ENCODE measurements around the gene MTO1. TPM values are rescaled to one million over a fixed set of nuclear protein-coding genes. Genes with fewer than 3 reads are reported as not detected.
"Not testable (repeated sequence)": the region's sequence is repeated elsewhere in the genome, so short reads cannot be mapped to it uniquely, and the experiment has no call there.

MTO1 gene
- total RNA-seq, 4 donors from 2014 or later: 22.6 to 29.6 (median 25.1) TPM

- no peak for DNase-seq (ENCODE audit: low spot score in 2 of 2)
- intact Hi-C loops (cut with DNase I; ENCODE audit: low total_unique reads): no loop called here
- 91 to 93% methylated on average over 3 of the region's 3 CpGs for WGBS, 2 donors
- H3K4me3 ChIP-seq (ENCODE audit: low read depth, poor library complexity, severe bottlenecking): no peak overlapping the region
- TF ChIP-seq POLR2A (IDR thresholded peaks at IDR 0.05) (no peak), CTCF (IDR thresholded peaks at IDR 0.05) (no peak)
Observed at GRCh38 chr6:73443555-73443954, 18.0 kb upstream of the MTO1 start.

- DNase-seq (ENCODE audit: low spot score in 2 of 2): peak in 1 of 2 donors; percentile 88
- WGBS, 2 donors: 0 to 1% methylated on average over 44 to 55 of the region's 79 CpGs
- peak overlapping the region; percentile 79 for H3K4me3 ChIP-seq (ENCODE audit: low read depth, poor library complexity, severe bottlenecking)
- TF ChIP-seq CTCF (IDR thresholded peaks at IDR 0.05) (no peak), POLR2A (IDR thresholded peaks at IDR 0.05) (no peak)
- intact Hi-C loops (cut with DNase I; ENCODE audit: low total_unique reads): no loop called here
Observed at GRCh38 chr6:73451223-73452106, 10.1 kb upstream of the MTO1 start.

- intact Hi-C loops (cut with DNase I; ENCODE audit: low total_unique reads): no loop called here
- WGBS, 2 donors: 0 to 1% methylated on average over 12 to 19 of the region's 23 CpGs
- H3K4me3 ChIP-seq (ENCODE audit: low read depth, poor library complexity, severe bottlenecking): peak within 1 kb of the TSS; percentile 79
- peak; percentile 69 to 94 for DNase-seq (ENCODE audit: low spot score in 2 of 2)
- TF ChIP-seq POLR2A (IDR thresholded peaks at IDR 0.05): peak in 1 of 2 donors; percentile 16
- TF ChIP-seq CTCF (IDR thresholded peaks at IDR 0.05): no peak
Observed at GRCh38 chr6:73452107-73452461, 9.5 kb upstream of the MTO1 start, which contains the start of gene CGAS. TSS of gene CGAS (minus strand) at chr6:73452297. CDS start at chr6:73452181, 116 bp downstream.

GRCh38 chr6:73455865-73456629 lies 5.5 kb upstream of the MTO1 start:
- intact Hi-C loops (cut with DNase I; ENCODE audit: low total_unique reads): no loop called here
- H3K4me3 ChIP-seq (ENCODE audit: low read depth, poor library complexity, severe bottlenecking): no peak overlapping the region
- peak in 1 of 2 donors; percentile 10 for DNase-seq (ENCODE audit: low spot score in 2 of 2)
- 49 to 60% methylated on average over 3 of the region's 3 CpGs for WGBS, 2 donors
- no peak for TF ChIP-seq POLR2A (IDR thresholded peaks at IDR 0.05)
- TF ChIP-seq CTCF (IDR thresholded peaks at IDR 0.05): no peak

- 67 to 76% methylated on average over 7 of the region's 7 CpGs for WGBS, 2 donors
- H3K4me3 ChIP-seq (ENCODE audit: low read depth, poor library complexity, severe bottlenecking); intact Hi-C loops (cut with DNase I; ENCODE audit: low total_unique reads): not testable (repeated sequence)
- peak in 1 of 2 donors; percentile 42 for DNase-seq (ENCODE audit: low spot score in 2 of 2)
Observed at GRCh38 chr6:73459474-73459873, 2.1 kb upstream of the MTO1 start.

GRCh38 chr6:73460056-73460455 lies 1.5 kb upstream of the MTO1 start:
- peak in 1 of 2 donors; percentile 34 for DNase-seq (ENCODE audit: low spot score in 2 of 2)
- intact Hi-C loops (cut with DNase I; ENCODE audit: low total_unique reads): no loop called here
- WGBS, 2 donors: 60 to 73% methylated on average over 5 of the region's 5 CpGs
- H3K4me3 ChIP-seq (ENCODE audit: low read depth, poor library complexity, severe bottlenecking): no peak overlapping the region
- TF ChIP-seq CTCF (IDR thresholded peaks at IDR 0.05) (no peak), POLR2A (IDR thresholded peaks at IDR 0.05) (no peak)

All from lower leg skin (tissue), 4 donors.